Caco-2 (cell line): ENCODE measurements around the gene RPN2. TPM values are rescaled to one million over a fixed set of nuclear protein-coding genes. Genes with fewer than 3 reads are reported as not detected.

Experiments
- BruUV-seq: library from RNA; stranded (reverse); fragments of 400-500 nt; replicated peaks from 2 replicates; lab custom pipeline; 2021; lab: Mats Ljungman, UMichigan
- CTCF ChIA-PET: fragments of 300-600 bp; sonication (Branson Sonifier 250); formaldehyde crosslinking; loops from one replicate; lab custom pipeline; 2022; ENCODE audit warnings: antibody characterized with exemption; lab: Charles Lee
- POLR2A ChIA-PET: fragments of 300-600 bp; sonication (Branson Sonifier 250); formaldehyde crosslinking; loops from one replicate; lab custom pipeline; 2022; ENCODE audit warnings: antibody characterized with exemption; lab: Charles Lee
- DNase-seq, 2 experiments: peaks; one replicate each; pipeline versions ENCODE4 v3.0.0 to v3.0.0-alpha.2; 2020 to 2022
- H3K27me3 ChIP-seq: replicated peaks from 2 replicates; pipeline ENCODE4 v1.6.0; 2011; ENCODE audit warnings: low read length; ENCODE audit not compliant: control insufficient read depth, insufficient read depth
- H3K36me3 ChIP-seq: 2 replicates; pipeline ENCODE4 v1.5.1; 2011; ENCODE audit warnings: low read length; ENCODE audit not compliant: control insufficient read depth, insufficient read depth
- H3K4me1 ChIP-seq: fragments of 250-450 bp; sonication (Bioruptor Pico); 2 replicates; pipeline ENCODE4 v1.5.1; 2020; ENCODE audit warnings: mild to moderate bottlenecking
- H3K4me3 ChIP-seq: 2 replicates; pipeline ENCODE4 v1.5.1; 2011; ENCODE audit warnings: low read depth, mild to moderate bottlenecking, control low read depth, low read length
- H3K9me3 ChIP-seq: fragments of 250-450 bp; sonication (Bioruptor Pico); 2 replicates; pipeline ENCODE4 v1.5.1; 2020; ENCODE audit warnings: mild to moderate bottlenecking, moderate library complexity
- H3K27ac Mint-ChIP-seq: one replicate; pipeline ENCODE4 v1.8.0; 2022; ENCODE audit warnings: mixed read lengths; ENCODE audit not compliant: unreplicated experiment
- H3K27me3 Mint-ChIP-seq: one replicate; pipeline ENCODE4 v1.8.0; 2022; ENCODE audit warnings: mixed read lengths; ENCODE audit not compliant: insufficient read depth, unreplicated experiment
- H3K36me3 Mint-ChIP-seq: one replicate; pipeline ENCODE4 v1.8.0; 2022; ENCODE audit warnings: mild to moderate bottlenecking, mixed read lengths; ENCODE audit not compliant: insufficient read depth, unreplicated experiment
- H3K4me1 Mint-ChIP-seq: one replicate; pipeline ENCODE4 v1.8.0; 2022; ENCODE audit warnings: low read depth, mixed read lengths; ENCODE audit not compliant: unreplicated experiment
- H3K4me3 Mint-ChIP-seq: one replicate; pipeline ENCODE4 v1.8.0; 2022; ENCODE audit warnings: mild to moderate bottlenecking, moderate library complexity, mixed read lengths; ENCODE audit not compliant: unreplicated experiment
- H3K9me3 Mint-ChIP-seq: one replicate; pipeline ENCODE4 v1.8.0; 2022; ENCODE audit warnings: mixed read lengths; ENCODE audit not compliant: unreplicated experiment
- intact Hi-C: fragments of 100-400 bp; cut with micrococcal nuclease; formaldehyde crosslinking; loops from one replicate; pipeline ENCODE4 v1.10.0; 2022; ENCODE audit not compliant: unreplicated experiment
- total RNA-seq: library from RNA; stranded (reverse); gene quantifications from 2 replicates; pipeline ENCODE4 v1.2.3, GENCODE V29; 2022
- TF ChIP-seq, protein P1 (sequence below), 2 experiments: fragments of 200-600 bp in 1 of 2; IDR thresholded peaks; 1 replicate in 1 of 2; 2 replicates in 1 of 2; pipeline versions ENCODE4 v1.5.1 to v1.8.0; 2011 to 2022; ENCODE audit warnings: antibody characterized with exemption in 1 of 2, control low read depth in 1 of 2, inconsistent platforms in 1 of 2, low read depth in 1 of 2, low read length in 1 of 2, mild to moderate bottlenecking in 1 of 2, moderate library complexity in 1 of 2; ENCODE audit not compliant: insufficient read depth in 1 of 2, severe bottlenecking in 1 of 2, unreplicated experiment in 1 of 2

Gene RPN2
- total RNA-seq, 1 experiment from 2014 or later = 838 TPM

DNA sequence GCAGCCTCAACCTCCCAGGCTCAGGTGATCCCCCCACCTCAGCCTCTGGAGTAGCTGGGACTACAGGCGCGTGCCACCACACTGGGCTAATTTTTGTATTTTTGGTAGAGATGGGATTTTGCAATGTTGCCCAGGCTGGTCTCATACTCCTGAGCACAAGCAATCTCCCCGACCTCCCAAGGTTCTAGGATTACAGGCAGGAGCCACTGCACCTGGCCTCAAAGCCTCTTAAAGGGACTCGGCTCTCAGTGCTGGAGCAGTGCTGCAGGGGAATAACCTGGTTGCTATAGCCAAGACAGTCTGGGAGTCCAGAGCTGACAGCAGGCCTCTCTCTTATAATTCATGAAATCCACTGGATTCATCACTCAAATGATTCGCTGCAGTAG, 65.4 kb downstream of the RPN2 start:
- Mint-ChIP-seq H3K4me1 (no peaks in the 10 kb centered on the region), H3K27ac (no peak overlapping the region), H3K27me3 (no peaks in the 10 kb centered on the region), H3K36me3 (peaks cover 77% of the 10 kb centered on the region), H3K9me3 (no peaks in the 10 kb centered on the region), H3K4me3 (no peak overlapping the region)
- intact Hi-C loops = no loop called here
- no TSS peak for BruUV-seq
- no peak overlapping the region for H3K4me3 ChIP-seq
- ChIA-PET POLR2A (no interaction called here), CTCF (interaction anchor here (1.2 kb wide), 1 partner anchor 49 kb away, joined by 3 read pairs; no protein-coding TSS in a partner anchor)
- TF ChIP-seq, protein P1, sequence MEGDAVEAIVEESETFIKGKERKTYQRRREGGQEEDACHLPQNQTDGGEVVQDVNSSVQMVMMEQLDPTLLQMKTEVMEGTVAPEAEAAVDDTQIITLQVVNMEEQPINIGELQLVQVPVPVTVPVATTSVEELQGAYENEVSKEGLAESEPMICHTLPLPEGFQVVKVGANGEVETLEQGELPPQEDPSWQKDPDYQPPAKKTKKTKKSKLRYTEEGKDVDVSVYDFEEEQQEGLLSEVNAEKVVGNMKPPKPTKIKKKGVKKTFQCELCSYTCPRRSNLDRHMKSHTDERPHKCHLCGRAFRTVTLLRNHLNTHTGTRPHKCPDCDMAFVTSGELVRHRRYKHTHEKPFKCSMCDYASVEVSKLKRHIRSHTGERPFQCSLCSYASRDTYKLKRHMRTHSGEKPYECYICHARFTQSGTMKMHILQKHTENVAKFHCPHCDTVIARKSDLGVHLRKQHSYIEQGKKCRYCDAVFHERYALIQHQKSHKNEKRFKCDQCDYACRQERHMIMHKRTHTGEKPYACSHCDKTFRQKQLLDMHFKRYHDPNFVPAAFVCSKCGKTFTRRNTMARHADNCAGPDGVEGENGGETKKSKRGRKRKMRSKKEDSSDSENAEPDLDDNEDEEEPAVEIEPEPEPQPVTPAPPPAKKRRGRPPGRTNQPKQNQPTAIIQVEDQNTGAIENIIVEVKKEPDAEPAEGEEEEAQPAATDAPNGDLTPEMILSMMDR (IDR thresholded peaks at IDR 0.05; ENCODE audit: insufficient read depth in 1 of 2, low read depth in 1 of 2, low read length in 1 of 2, severe bottlenecking in 1 of 2, unreplicated experiment in 1 of 2) = no peak
- H3K27me3 ChIP-seq = no peaks in the 10 kb centered on the region
- peaks cover 13% of the 10 kb centered on the region; the same call in 1 of the 2 replicates for H3K36me3 ChIP-seq
- no peaks in the 10 kb centered on the region for H3K4me1 ChIP-seq
- no peak for DNase-seq
- H3K9me3 ChIP-seq = no peaks in the 10 kb centered on the region

DNA sequence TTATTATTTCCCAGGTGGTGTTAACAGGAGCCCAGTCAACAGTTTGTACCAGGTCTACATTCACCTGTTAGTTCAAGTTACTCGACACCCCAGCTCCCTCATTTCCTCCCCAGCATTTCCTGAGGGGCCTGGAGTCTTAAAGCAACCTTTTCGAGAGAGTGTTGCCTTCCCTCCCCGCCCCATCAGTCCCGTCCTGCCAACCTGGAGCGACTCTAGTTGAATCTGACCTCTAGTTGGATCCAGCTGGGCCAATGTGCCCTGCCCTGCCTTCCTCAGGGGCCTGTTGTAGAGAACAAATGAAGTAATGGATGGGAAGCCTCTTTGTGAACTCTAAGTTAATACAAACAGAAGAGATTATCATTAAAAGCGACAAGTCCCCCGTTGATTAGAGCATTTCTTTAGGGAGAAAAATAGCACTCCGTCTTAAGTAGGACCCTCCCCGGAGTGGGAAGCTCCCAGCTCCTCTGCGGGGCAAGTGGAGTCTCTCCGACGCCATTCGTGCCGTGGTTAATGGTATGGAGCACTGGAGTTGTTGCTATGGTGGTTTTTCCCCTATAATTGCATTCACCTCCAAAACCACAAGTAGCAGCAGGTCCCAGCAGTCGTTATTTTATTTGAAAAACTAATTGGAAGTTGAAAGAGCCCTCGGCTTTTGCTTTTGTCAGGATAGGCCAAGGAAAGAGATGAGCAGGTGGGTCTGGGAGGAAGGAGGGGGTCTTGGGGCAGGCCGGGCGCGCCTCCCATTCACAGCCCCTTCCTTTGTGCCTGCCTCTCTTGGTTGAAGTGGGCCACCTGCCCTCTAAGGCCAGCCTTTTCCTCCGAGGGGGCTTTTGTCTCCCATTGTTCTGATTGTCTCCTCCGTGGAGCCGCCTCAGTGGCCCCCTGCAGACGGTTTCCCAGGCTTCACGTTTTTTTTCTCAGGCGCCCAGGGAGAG, 66.4 kb downstream of the RPN2 start:
- Mint-ChIP-seq H3K4me1 (no peaks in the 10 kb centered on the region), H3K27ac (peak overlapping the region; percentile 12), H3K9me3 (no peaks in the 10 kb centered on the region), H3K4me3 (no peak overlapping the region), H3K36me3 (peaks cover 76% of the 10 kb centered on the region), H3K27me3 (no peaks in the 10 kb centered on the region)
- no peaks in the 10 kb centered on the region for H3K4me1 ChIP-seq
- H3K9me3 ChIP-seq = no peaks in the 10 kb centered on the region
- no peaks in the 10 kb centered on the region for H3K27me3 ChIP-seq
- POLR2A ChIA-PET = no interaction called here
- no peak for DNase-seq
- CTCF ChIA-PET = interaction anchor here (1.2 kb wide), 1 partner anchor 50 kb away, joined by 3 read pairs; no protein-coding TSS in a partner anchor
- H3K4me3 ChIP-seq = no peak overlapping the region
- BruUV-seq = no TSS peak
- intact Hi-C loops = no loop called here
- H3K36me3 ChIP-seq = peaks cover 10% of the 10 kb centered on the region; the same call in 1 of the 2 replicates
- TF ChIP-seq, protein P1 (IDR thresholded peaks at IDR 0.05; ENCODE audit: insufficient read depth in 1 of 2, low read depth in 1 of 2, low read length in 1 of 2, severe bottlenecking in 1 of 2, unreplicated experiment in 1 of 2) = no peak

DNA sequence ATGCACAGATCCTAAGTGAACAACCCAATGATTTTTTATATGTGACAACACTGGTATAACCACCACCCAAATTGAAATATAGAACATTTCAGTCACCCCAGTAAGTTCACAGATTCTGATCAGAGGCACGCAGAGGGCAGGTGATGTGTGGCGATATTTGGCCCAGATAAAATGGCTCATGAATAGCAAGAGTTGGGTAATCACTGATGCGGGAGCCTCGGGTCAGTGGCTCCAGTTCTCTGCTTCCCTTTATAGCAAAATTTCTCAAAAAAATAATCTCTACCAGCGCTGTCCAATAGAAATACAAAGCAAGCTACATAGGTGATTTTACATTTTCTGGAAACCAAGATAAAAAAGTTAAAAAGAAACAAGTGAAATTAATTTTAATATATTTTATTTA, 67.6 kb downstream of the RPN2 start:
- Histone ChIP-seq H3K36me3 (0 out of 2 replicates have a peak, but pooled peaks cover 3% of the 10 kb centered on the region), H3K4me1 (no peaks in the 10 kb centered on the region), H3K9me3 (no peaks in the 10 kb centered on the region), H3K27me3 (no peaks in the 10 kb centered on the region), H3K4me3 (no peak overlapping the region)
- no peak for DNase-seq
- intact Hi-C loops = no loop called here
- TF ChIP-seq, protein P1 (IDR thresholded peaks at IDR 0.05; ENCODE audit: insufficient read depth in 1 of 2, low read depth in 1 of 2, low read length in 1 of 2, severe bottlenecking in 1 of 2, unreplicated experiment in 1 of 2) = no peak
- Mint-ChIP-seq H3K27ac (no peak overlapping the region), H3K4me1 (no peaks in the 10 kb centered on the region), H3K27me3 (no peaks in the 10 kb centered on the region), H3K4me3 (no peak overlapping the region), H3K9me3 (no peaks in the 10 kb centered on the region), H3K36me3 (peaks cover 63% of the 10 kb centered on the region)
- CTCF ChIA-PET = interaction anchor here (1.2 to 1.3 kb wide), 2 partner anchors 12 to 26 kb away, joined by 3 read pairs; no protein-coding TSS in a partner anchor
- BruUV-seq = no TSS peak
- POLR2A ChIA-PET = no interaction called here
